Activated T-cell treated with anti-CD3 and anti-CD28 coated beads for 4 hours (primary cell): ENCODE measurements around the gene PADI2.
A peak's percentile ranks its signal among the peaks of the same experiment; 100 is the strongest.
"Not testable (repeated sequence)": the region's sequence is repeated elsewhere in the genome, so short reads cannot be mapped to it uniquely, and the experiment has no call there.

Source experiments
- DNase-seq: peaks from one replicate; pipeline ENCODE4 v3.0.0-alpha.2; 2020

PADI2 gene

GRCh38 chr1:17080085-17080759 lies 39.0 kb downstream of the PADI2 start:
- no peak for DNase-seq

DNA sequence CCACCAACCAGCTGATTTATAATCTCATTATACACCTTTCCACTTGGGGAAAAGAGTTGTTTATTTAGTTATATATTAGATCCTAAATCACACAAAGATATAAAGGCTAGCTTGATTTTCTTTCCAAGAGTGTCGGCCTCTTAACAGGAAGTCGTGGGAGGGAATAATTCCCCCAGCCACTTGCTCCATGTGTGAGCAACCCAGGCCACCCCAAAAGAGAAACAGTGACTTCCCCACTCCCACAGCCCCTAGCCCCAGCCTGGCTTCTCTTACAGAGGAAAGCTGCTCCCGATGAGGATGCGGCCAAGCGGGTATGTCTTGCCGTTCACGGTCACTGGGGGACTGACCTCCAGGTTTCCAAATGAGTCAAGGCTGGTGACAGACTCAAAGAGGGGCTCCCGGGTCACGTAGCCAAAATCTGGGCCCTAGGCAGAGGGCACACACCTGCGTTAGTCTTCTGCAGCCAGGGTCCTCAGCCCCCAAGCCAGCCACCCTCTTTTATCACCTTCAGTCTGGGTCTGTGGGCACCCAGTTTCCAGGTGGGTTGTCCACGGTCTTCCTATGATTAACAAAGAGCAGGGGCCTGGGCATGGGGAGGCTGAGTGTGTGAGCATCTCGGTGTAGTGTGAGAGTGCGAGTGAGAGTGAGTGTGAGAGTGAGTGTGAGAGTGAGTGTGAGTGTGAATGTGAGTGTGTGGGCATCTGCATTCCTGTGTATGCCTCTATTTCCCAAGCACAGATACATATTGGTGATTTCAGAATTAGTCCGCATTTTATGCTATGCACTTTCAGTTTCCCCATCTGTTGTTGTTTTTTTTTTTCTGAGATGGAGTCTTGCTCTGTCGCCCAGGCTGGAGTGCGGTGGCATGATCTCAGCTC lies 40.0 kb downstream of the PADI2 start:
- no peak for DNase-seq

- DNase-seq: no peak
These were observed 43.6 kb downstream of the PADI2 start for GRCh38 chr1:17075470-17076255.

- no peak for DNase-seq
These were observed 47.5 kb downstream of the PADI2 start for GRCh38 chr1:17071794-17072193.

DNA sequence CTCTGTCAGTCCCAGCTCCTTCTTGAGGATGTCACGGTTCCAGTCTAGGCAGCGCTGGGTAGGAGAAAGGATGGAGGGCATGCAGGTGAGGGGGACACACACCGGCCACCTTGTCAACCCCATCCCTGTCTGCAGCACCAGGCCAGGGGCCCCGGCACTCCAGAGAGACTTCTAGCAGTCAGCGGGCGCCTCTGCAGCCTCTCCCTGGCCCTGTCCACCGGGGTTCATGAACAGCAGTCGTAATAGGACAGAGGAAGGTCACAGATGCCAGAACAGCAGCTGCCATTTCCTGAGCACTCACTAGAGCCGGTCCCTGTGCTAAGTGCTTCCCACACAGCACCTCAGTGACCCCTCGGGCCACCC lies 49.1 kb downstream of the PADI2 start:
- no peak for DNase-seq

- DNase-seq: no peak
These were observed 49.6 kb downstream of the PADI2 start for GRCh38 chr1:17069452-17070162.

DNA sequence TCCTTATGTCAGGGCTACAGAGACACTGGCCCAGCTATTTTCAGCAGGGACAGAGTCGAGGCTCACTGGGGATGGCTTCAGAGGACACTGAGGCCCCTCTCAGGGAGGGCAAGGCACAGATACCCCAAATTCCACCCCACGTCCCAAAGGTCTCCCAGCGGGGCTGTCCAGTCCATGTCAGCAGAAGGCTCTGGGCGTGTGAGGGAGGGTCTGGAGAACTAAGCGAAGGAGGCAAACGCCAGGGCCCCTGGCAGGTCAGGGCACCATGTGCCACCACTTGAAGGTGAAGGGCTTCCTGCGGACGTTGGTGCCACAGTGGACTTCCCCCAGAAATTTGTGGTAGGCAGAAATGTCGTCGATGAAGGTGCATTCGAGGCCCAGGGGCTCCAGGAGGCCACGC lies 50.5 kb downstream of the PADI2 start:
- DNase-seq: no peak

DNA sequence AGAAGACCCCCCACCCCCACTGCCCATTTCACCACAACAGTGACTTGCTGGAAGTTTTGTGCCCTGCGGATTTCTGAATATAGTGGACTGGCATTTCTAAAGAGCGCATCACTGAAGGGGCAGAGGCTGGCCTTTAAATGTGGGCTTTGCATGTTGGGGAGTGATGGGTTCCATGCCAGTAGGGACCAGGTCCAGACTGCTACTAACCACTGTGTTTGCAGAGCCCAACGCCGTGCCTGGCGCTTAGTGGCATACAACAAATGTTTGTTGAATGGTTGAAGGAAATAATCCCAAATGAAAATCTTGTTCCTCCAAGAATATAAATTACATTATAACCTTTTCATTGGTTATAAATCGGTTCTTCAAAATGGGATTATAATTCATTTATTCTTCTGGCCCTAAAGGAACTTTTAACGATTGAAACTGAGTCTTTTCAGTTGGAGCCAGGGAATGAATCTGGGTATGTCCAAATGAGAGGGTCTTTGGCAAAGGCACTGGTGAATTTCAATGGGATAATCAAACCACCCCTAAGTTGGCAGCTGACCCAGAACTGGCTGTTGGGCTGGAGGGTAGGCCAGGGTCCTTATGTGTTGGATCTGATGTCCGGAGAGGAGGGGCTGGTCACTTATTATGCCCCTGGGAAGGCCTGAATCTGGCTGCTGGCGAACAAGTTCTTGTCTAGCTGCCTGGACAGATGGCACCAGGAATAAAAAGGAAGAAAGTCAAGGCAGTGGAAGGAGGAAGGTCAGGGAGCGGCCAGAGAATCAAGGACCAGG lies 51.6 kb downstream of the PADI2 start:
- no peak for DNase-seq

GRCh38 chr1:17067069-17067426 lies 52.2 kb downstream of the PADI2 start:
- DNase-seq: no peak

DNA sequence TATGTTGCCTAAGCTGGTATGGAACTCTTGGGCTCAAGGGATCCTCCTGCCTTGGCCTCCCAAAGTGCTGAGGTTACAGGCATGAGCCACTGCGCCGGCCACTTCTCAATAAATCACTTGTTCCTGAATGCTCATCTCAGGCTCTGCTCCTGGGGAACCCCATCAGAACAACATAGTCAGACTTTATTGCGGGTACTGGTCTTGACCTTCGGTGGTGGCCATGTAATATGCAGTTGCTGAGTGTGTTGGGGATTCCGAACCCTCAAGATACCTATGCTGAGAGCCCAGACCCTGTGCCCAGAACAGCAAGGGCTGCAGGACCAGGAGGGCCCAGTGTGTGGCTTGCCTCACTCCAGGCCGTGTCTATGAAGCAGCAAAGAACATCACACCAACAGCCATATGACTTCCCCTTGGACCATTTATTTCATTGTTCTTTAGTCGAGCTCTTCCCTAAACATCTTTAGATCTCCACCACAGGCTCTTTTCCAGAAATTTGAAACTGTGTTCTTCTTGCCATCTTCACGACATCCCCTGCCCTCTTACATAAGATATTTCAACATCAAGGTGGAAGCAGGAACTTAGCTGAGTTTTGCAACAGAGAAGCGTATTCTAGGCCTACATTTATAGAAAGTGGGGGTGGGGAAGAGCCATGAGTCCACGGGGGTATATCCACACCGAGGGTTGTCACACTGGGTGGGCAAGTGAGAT lies 52.7 kb downstream of the PADI2 start:
- no peak for DNase-seq

DNA sequence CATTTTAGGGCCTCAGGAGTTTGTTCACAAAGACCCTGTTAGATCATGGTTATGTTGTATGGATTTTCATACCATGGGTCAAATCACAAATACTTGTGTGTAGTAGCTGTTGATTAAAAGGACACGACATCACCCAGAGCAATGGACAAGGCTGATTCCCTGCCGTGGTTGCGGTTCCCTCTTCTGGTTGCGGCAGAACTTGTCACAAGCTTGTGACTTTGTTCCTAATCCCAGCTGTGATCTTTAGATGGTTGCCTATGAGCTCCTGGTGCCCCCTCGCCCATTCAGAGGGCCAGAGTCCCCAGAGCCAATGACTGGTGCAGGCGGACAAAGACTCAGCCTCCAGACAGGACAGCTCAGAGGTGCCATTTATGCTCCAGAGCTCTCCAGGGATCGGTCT lies 53.6 kb downstream of the PADI2 start:
- no peak for DNase-seq

GRCh38 chr1:17062751-17063150 lies 56.5 kb downstream of the PADI2 start:
- DNase-seq: not testable (repeated sequence)

GRCh38 chr1:17061892-17062291 lies 57.4 kb downstream of the PADI2 start:
- DNase-seq: no peak

DNA sequence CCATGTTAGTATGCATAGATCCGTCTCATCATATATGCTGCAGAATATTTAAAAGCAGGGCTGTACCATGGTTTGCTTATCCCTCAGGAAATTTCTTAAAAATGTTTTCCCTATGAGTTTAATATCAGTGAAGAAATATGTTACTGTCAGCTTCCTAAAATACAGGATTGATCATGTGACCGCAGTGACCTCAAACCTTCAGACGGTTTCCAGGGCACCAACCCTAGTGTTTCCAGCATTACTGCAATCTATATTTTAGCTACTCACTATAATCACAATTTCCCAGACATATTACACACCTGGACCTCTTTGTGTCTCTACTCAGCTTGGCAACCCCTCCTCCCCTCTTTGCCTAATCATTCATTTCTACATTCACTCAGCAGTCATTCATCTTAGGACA lies 57.8 kb downstream of the PADI2 start:
- DNase-seq: no peak

GRCh38 chr1:17060306-17060749 lies 58.9 kb downstream of the PADI2 start:
- no peak for DNase-seq

DNA sequence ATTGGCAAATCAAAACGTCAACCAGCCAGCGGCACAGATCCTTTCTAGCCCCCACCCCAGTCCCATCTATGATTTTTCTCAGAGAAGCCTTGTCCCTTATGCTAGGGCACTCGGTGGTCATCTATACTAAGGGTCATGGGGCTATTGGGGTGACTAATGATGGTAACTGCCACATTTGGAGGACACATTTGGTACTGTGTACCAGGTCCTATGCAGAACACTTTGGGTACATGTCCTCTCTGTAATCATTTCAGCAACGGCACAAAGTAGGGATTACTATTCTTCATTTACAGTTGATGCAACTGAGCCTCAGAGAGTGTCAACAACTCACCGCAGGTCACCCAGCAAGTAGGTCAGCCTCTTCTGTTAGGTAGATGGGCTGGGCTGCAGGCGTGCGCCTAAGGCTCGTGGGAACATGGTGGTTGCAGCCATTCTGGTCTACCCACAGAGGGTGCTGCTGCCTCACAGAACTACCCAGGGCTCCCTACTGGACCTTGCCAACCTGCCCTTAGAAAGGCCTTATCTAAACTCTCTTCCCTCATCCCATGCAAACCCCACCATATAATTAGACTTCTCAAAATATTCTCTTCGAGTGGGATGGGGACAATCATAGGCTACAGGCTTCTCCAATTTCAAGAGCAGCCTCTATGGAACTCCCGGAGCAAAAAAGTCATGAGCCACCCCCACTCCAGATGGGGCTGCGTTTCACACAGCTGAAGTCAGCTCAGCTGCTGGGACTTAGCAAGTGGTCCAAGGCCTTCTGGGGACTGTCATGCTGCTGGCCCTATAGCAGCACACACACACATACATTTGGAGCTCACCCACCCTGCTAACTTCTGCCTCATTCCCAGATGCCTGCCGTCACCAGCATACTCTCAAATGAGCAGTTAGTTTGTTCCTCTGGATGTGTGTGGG lies 59.6 kb downstream of the PADI2 start:
- no peak for DNase-seq

DNA sequence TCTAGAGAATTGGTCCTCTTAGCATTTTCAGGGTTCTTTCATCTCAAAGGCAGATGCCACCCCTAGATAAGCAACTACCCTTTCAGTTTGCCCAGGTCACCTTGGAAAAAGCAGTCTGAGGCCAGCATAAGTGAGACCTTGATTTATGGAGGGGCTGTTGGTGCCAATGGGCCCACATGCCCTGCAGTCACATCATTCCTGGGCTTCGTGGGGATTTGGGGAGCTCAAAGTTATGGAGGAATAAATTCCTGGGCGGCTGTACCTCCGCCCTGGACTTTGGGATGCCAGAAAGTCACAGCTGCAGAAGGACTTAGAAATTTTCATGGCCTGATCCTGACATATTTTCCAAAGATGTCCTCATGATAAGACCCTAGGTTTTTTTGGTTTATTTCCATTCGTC lies 62.7 kb downstream of the PADI2 start:
- no peak for DNase-seq

GRCh38 chr1:17055801-17056200 lies 63.5 kb downstream of the PADI2 start:
- DNase-seq: no peak

DNA sequence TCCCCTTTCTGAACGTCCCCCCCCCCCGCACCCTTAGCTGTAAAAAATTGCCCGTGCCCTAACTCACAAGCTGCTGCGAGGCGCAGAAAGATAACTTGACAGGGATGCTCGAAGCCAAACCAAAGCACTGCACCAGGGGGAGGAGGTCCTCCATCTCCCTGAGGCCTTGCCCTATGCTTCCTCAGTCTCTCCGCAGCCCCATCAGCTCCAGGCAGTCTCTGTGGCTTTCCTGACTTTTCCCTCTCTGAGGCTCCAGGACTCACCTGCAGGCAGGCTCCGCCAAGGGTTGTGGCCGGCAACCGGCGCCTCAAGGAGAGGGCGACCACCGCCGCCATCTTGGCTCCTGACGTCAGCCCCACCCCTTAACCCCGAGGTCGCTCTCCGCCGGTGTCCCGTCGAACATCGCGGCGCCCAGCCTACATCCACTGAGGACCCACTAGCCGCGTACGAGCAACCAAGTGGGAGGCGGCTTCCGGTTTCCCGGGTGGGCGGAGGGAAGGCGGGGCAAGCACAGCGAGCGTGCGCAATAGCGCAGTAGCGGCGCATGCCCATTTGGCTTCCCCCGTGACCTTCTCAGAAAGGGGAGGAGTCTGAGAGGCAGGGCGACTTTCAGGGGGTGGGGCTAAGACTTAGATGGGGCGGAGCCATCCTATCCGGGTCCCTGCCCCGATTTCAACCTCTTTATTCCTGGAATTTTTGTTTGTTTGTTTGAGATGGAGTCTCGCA lies 65.4 kb downstream of the PADI2 start, which contains the start of gene SDHB:
SDHB (minus strand) TSS at position 348 of the 726 bp plus-strand sequence; CDS start at position 335, 13 bp downstream.
- peak; percentile 99 for DNase-seq
